CD8-positive, alpha-beta memory T cell (primary cell): ENCODE data around the gene FIGNL1. TPM values are rescaled to one million over a fixed set of nuclear protein-coding genes. Genes with fewer than 3 reads are reported as not detected.
A peak's percentile ranks its signal among the peaks of the same experiment; 100 is the strongest.

ENCODE experiments used
- CTCF ChIA-PET: fragments of 350-600 bp; sonication (Branson Sonifier 250); formaldehyde crosslinking; loops from one replicate; lab custom pipeline; 2021; ENCODE audit warnings: antibody characterized with exemption; lab: Charles Lee
- POLR2A ChIA-PET: fragments of 350-600 bp; sonication (Branson Sonifier 250); formaldehyde crosslinking; loops from one replicate; lab custom pipeline; 2021; ENCODE audit warnings: antibody characterized with exemption; lab: Charles Lee
- DNase-seq, 5 donors: peaks; one replicate each; pipeline versions ENCODE4 v3.0.0 to v3.0.0-alpha.2; 2020 to 2022; ENCODE audit warnings: mixed read lengths in 1 of 5
- H3K27ac ChIP-seq: one replicate; pipeline ENCODE4 v1.7.0; 2013; ENCODE audit warnings: low read depth, mild to moderate bottlenecking, low read length, moderate library complexity
- H3K27me3 ChIP-seq: 2 replicates; pipeline ENCODE4 v1.7.0; 2013; ENCODE audit warnings: low read length, mild to moderate bottlenecking; ENCODE audit not compliant: insufficient read depth, poor library complexity, severe bottlenecking
- H3K36me3 ChIP-seq: 2 replicates; pipeline ENCODE4 v1.7.0; 2013; ENCODE audit warnings: mild to moderate bottlenecking, low read length, moderate library complexity; ENCODE audit not compliant: insufficient read depth
- H3K4me1 ChIP-seq: 2 replicates; pipeline ENCODE4 v1.7.0; 2013; ENCODE audit warnings: mild to moderate bottlenecking, low read length, moderate library complexity; ENCODE audit not compliant: insufficient read depth
- H3K4me3 ChIP-seq: 2 replicates; pipeline ENCODE4 v1.7.0; 2013; ENCODE audit warnings: mild to moderate bottlenecking, low read length
- H3K9me3 ChIP-seq: 2 replicates; pipeline ENCODE4 v1.7.0; 2013; ENCODE audit warnings: mild to moderate bottlenecking, low read length
- H3K27ac Mint-ChIP-seq, 8 donors: one replicate each; pipeline ENCODE4 v1.8.0; 2020 to 2021; ENCODE audit warnings: mixed read lengths in 8 of 8, mild to moderate bottlenecking in 6 of 8, inconsistent platforms in 3 of 8, moderate library complexity in 3 of 8
- H3K27me3 Mint-ChIP-seq, 2 donors: one replicate each; pipeline ENCODE4 v1.8.0; 2020 to 2021; ENCODE audit warnings: mixed read lengths in 2 of 2, mild to moderate bottlenecking in 1 of 2, moderate library complexity in 1 of 2
- H3K36me3 Mint-ChIP-seq, 3 donors: one replicate each; pipeline ENCODE4 v1.8.0; 2020 to 2021; ENCODE audit warnings: mixed read lengths in 3 of 3, inconsistent platforms in 1 of 3, mild to moderate bottlenecking in 1 of 3
- H3K4me1 Mint-ChIP-seq, 3 donors: one replicate each; pipeline ENCODE4 v1.8.0; 2020 to 2021; ENCODE audit warnings: mixed read lengths in 3 of 3, inconsistent platforms in 1 of 3, mild to moderate bottlenecking in 1 of 3
- H3K4me3 Mint-ChIP-seq, 7 donors: one replicate each; pipeline ENCODE4 v1.8.0; 2020 to 2021; ENCODE audit warnings: mixed read lengths in 7 of 7, mild to moderate bottlenecking in 6 of 7, moderate library complexity in 4 of 7, inconsistent platforms in 2 of 7
- H3K9me3 Mint-ChIP-seq, 5 donors: one replicate each; pipeline ENCODE4 v1.8.0; 2020 to 2022; ENCODE audit warnings: mixed read lengths in 5 of 5, mild to moderate bottlenecking in 3 of 5, moderate library complexity in 2 of 5, inconsistent platforms in 1 of 5
- polyA plus RNA-seq: library from polyadenylated mRNA; unstranded; fragments of 300-500 nt; fragmentation: Illumina TruSeq; gene quantifications from one replicate; pipeline ENCODE4 v1.2.3, GENCODE V29; 2021
- total RNA-seq, 2 experiments: library from RNA; stranded (reverse); gene quantifications; one replicate each; pipeline ENCODE4 v1.2.3, GENCODE V29; 2021

Gene FIGNL1
- total and polyA plus RNA-seq, 3 experiments from 2014 or later: 6.8 to 45.1 (median 45.1) TPM

DNA sequence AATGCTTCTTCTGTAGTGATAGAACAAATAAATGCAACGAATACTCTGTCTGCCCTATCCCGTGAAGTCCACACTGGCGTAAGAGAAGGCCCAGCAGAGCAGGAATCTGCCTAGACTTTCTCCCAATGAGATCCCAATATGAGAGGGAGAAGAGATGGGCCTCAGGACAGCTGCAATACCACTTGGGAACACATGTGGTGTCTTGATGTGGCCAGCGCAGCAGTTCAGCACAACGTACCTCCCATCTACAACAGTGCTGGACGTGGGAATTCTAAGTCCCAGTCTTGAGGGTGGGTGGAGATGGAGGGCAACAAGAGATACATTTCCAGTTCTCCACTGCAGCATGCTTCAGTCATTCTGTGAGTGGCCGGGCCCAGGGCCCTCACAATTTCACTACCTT lies 45.8 kb downstream of the FIGNL1 start:
- Histone ChIP-seq H3K27ac (no peak overlapping the region), H3K4me3 (no peak overlapping the region), H3K36me3 (peaks cover 39% of the 10 kb centered on the region), H3K4me1 (peaks cover 11% of the 10 kb centered on the region), H3K27me3 (no peaks in the 10 kb centered on the region), H3K9me3 (no peaks in the 10 kb centered on the region)
- DNase-seq: no peak
- Mint-ChIP-seq H3K4me1 (peaks cover 63 to 88% (median 88%) of the 10 kb centered on the region in 3 donors), H3K27ac (peak overlapping the region in 6 of 8 donors; percentile 6 to 93 (median 82)), H3K9me3 (no peaks in the 10 kb centered on the region), H3K36me3 (peaks cover 6 to 63% (median 15%) of the 10 kb centered on the region in 3 donors), H3K4me3 (no peak overlapping the region), H3K27me3 (no peaks in the 10 kb centered on the region)
- CTCF ChIA-PET: interaction anchor here (2.5 kb wide), 1 partner anchor 14 kb away, joined by 5 read pairs; no protein-coding TSS in a partner anchor
- POLR2A ChIA-PET: no interaction called here

DNA sequence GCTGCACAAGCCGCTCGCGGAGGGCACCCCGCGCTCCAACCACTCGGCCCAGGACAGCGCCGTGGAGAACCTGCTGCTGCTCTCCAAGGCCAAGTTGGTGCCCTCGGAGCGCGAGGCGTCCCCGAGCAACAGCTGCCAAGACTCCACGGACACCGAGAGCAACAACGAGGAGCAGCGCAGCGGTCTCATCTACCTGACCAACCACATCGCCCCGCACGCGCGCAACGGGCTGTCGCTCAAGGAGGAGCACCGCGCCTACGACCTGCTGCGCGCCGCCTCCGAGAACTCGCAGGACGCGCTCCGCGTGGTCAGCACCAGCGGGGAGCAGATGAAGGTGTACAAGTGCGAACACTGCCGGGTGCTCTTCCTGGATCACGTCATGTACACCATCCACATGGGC lies 50.0 kb downstream of the FIGNL1 start:
- Histone ChIP-seq H3K4me1 (peaks cover 40% of the 10 kb centered on the region), H3K9me3 (no peaks in the 10 kb centered on the region), H3K27me3 (no peaks in the 10 kb centered on the region), H3K4me3 (no peak overlapping the region), H3K27ac (no peak overlapping the region), H3K36me3 (peaks cover 60% of the 10 kb centered on the region)
- H3K27ac Mint-ChIP-seq: peak overlapping the region in 1 of 8 donors; percentile 89
- DNase-seq: no peak
- no peaks in the 10 kb centered on the region for H3K9me3 Mint-ChIP-seq
- CTCF ChIA-PET: no interaction called here
- H3K36me3 Mint-ChIP-seq: peaks cover 11 to 91% (median 27%) of the 10 kb centered on the region in 3 donors
- H3K27me3 Mint-ChIP-seq: no peaks in the 10 kb centered on the region
- POLR2A ChIA-PET: no interaction called here
- H3K4me1 Mint-ChIP-seq: peaks cover 60 to 84% (median 82%) of the 10 kb centered on the region in 3 donors
- no peak overlapping the region for H3K4me3 Mint-ChIP-seq

GRCh38 chr7:50399635-50400034 lies 50.5 kb downstream of the FIGNL1 start:
- no peak overlapping the region for H3K27ac ChIP-seq
- H3K9me3 Mint-ChIP-seq: no peaks in the 10 kb centered on the region
- H3K27me3 ChIP-seq: no peaks in the 10 kb centered on the region
- H3K36me3 Mint-ChIP-seq: peaks cover 11 to 89% (median 28%) of the 10 kb centered on the region in 3 donors
- peak overlapping the region in 1 of 8 donors; percentile 88 for H3K27ac Mint-ChIP-seq
- no peak overlapping the region for H3K4me3 ChIP-seq
- ChIA-PET CTCF (interaction anchor here (3.5 kb wide), 1 partner anchor 18 kb away, joined by 15 read pairs; no protein-coding TSS in a partner anchor), POLR2A (no interaction called here)
- H3K4me1 Mint-ChIP-seq: peaks cover 64 to 85% (median 82%) of the 10 kb centered on the region in 3 donors
- no peaks in the 10 kb centered on the region for H3K27me3 Mint-ChIP-seq
- peaks cover 58% of the 10 kb centered on the region for H3K36me3 ChIP-seq
- H3K4me1 ChIP-seq: peaks cover 45% of the 10 kb centered on the region
- no peaks in the 10 kb centered on the region for H3K9me3 ChIP-seq
- no peak overlapping the region for H3K4me3 Mint-ChIP-seq
- no peak for DNase-seq

DNA sequence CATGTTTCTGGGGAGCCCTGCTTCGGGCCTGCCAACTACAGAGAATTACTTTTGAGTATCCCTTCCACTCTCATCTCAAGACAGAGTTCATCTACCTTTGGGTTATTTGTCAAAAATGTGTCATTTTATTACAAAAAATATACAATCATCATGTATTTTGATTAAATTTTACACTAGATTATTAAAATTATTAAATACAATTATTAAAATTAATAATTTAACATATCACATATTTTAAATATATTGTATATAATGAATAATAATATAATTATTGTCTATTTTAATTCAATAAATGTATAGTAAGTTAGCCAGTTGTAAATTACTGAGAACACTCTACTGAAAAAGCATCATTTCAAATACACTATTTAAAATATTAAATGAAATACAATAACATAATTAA lies 50.9 kb downstream of the FIGNL1 start:
- Histone ChIP-seq H3K36me3 (peaks cover 63% of the 10 kb centered on the region), H3K9me3 (no peaks in the 10 kb centered on the region), H3K27ac (no peak overlapping the region), H3K4me3 (no peak overlapping the region), H3K4me1 (peaks cover 49% of the 10 kb centered on the region), H3K27me3 (no peaks in the 10 kb centered on the region)
- Mint-ChIP-seq H3K4me3 (no peak overlapping the region), H3K4me1 (peaks cover 69 to 85% (median 82%) of the 10 kb centered on the region in 3 donors), H3K9me3 (no peaks in the 10 kb centered on the region), H3K27me3 (no peaks in the 10 kb centered on the region), H3K27ac (peak overlapping the region in 7 of 8 donors; percentile 32 to 94 (median 93)), H3K36me3 (peaks cover 11 to 89% (median 32%) of the 10 kb centered on the region in 3 donors)
- no peak for DNase-seq
- POLR2A ChIA-PET: no interaction called here
- CTCF ChIA-PET: interaction anchor here (1.0 to 3.5 kb wide), 2 partner anchors 18 to 193 kb away, joined by 3 to 15 read pairs; no protein-coding TSS in a partner anchor

DNA sequence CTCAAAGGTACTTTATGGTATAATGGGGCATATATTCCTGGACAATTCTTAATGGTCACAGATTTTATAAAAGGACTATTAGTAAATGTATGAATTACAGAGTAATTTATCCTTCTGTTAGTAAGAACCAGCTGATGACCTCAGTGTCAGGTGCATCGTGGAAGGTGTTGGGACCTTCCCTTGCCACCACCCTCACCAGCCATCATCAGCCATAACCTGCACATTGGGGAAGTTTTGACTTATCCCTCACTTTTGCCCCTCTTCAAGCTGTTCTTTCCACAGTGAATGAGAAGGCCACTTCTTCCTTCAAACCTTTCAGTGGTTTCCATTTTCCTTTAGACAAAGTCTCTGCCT lies 52.2 kb downstream of the FIGNL1 start:
- no peaks in the 10 kb centered on the region for H3K9me3 Mint-ChIP-seq

GRCh38 chr7:50397320-50397970 lies 52.7 kb downstream of the FIGNL1 start:
- H3K9me3 ChIP-seq: no peaks in the 10 kb centered on the region
- ChIA-PET POLR2A (interaction anchor here (1.1 kb wide), 1 partner anchor 9 kb away, joined by 3 read pairs; no protein-coding TSS in a partner anchor), CTCF (interaction anchor here (0.6 to 3.5 kb wide), 3 partner anchors 20 to 194 kb away, joined by 3 to 15 read pairs (median 3); no protein-coding TSS in a partner anchor)
- H3K4me1 ChIP-seq: peaks cover 62% of the 10 kb centered on the region
- no peak overlapping the region for H3K4me3 ChIP-seq
- peak overlapping the region; percentile 5 for H3K27ac ChIP-seq
- H3K9me3 Mint-ChIP-seq: no peaks in the 10 kb centered on the region
- peaks cover 59% of the 10 kb centered on the region for H3K36me3 ChIP-seq
- peak overlapping the region; percentile 63 to 94 (median 94) for H3K27ac Mint-ChIP-seq
- H3K27me3 Mint-ChIP-seq: peaks cover 0 to 4% of the 10 kb centered on the region in 2 donors
- peak overlapping the region in 5 of 7 donors; percentile 65 to 76 (median 69) for H3K4me3 Mint-ChIP-seq
- H3K4me1 Mint-ChIP-seq: peaks cover 75 to 85% (median 82%) of the 10 kb centered on the region in 3 donors
- H3K36me3 Mint-ChIP-seq: peaks cover 25 to 89% (median 46%) of the 10 kb centered on the region in 3 donors
- DNase-seq: peak in 4 of 5 donors; percentile 19 to 65 (median 36)
- no peaks in the 10 kb centered on the region for H3K27me3 ChIP-seq

More for the DNA sequence above, 52.2 kb downstream of the FIGNL1 start:
- POLR2A ChIA-PET: interaction anchor here (1.1 kb wide), 1 partner anchor 8 kb away, joined by 3 read pairs; no protein-coding TSS in a partner anchor
- Histone ChIP-seq H3K4me3 (no peak overlapping the region), H3K9me3 (no peaks in the 10 kb centered on the region), H3K27me3 (no peaks in the 10 kb centered on the region), H3K27ac (peak overlapping the region; percentile 5), H3K36me3 (peaks cover 59% of the 10 kb centered on the region), H3K4me1 (peaks cover 61% of the 10 kb centered on the region)
- H3K36me3 Mint-ChIP-seq: peaks cover 20 to 89% (median 42%) of the 10 kb centered on the region in 3 donors
- H3K4me3 Mint-ChIP-seq: peak overlapping the region in 5 of 7 donors; percentile 65 to 78 (median 76)
- DNase-seq: no peak
- peaks cover 74 to 85% (median 82%) of the 10 kb centered on the region in 3 donors for H3K4me1 Mint-ChIP-seq
- CTCF ChIA-PET: interaction anchor here (0.9 to 3.5 kb wide), 3 partner anchors 20 to 193 kb away, joined by 3 to 15 read pairs (median 3); no protein-coding TSS in a partner anchor
- H3K27ac Mint-ChIP-seq: peak overlapping the region; percentile 87 to 95 (median 94)
- peaks cover 0 to 4% of the 10 kb centered on the region in 2 donors for H3K27me3 Mint-ChIP-seq

GRCh38 chr7:50396856-50397255 lies 53.3 kb downstream of the FIGNL1 start:
- Mint-ChIP-seq H3K36me3 (peaks cover 27 to 89% (median 48%) of the 10 kb centered on the region in 3 donors), H3K4me1 (peaks cover 76 to 85% (median 82%) of the 10 kb centered on the region in 3 donors), H3K27ac (peak overlapping the region; percentile 63 to 94 (median 94)), H3K4me3 (peak overlapping the region; percentile 18 to 76 (median 69)), H3K9me3 (no peaks in the 10 kb centered on the region), H3K27me3 (peaks cover 0 to 4% of the 10 kb centered on the region in 2 donors)
- CTCF ChIA-PET: interaction anchor here (1.0 to 3.5 kb wide), 3 partner anchors 11 to 86 kb away, joined by 3 to 15 read pairs (median 3); no protein-coding TSS in a partner anchor
- H3K4me3 ChIP-seq: no peak overlapping the region
- peak in 1 of 5 donors; percentile 16 for DNase-seq
- no peaks in the 10 kb centered on the region for H3K9me3 ChIP-seq
- H3K4me1 ChIP-seq: peaks cover 67% of the 10 kb centered on the region
- H3K36me3 ChIP-seq: peaks cover 59% of the 10 kb centered on the region
- H3K27me3 ChIP-seq: no peaks in the 10 kb centered on the region
- H3K27ac ChIP-seq: peak overlapping the region; percentile 55
- POLR2A ChIA-PET: interaction anchor here (1.1 kb wide), 1 partner anchor 9 kb away, joined by 3 read pairs; no protein-coding TSS in a partner anchor
